ENCODE measurements around the gene ZNF345.

The ZNF345 gene

DNA sequence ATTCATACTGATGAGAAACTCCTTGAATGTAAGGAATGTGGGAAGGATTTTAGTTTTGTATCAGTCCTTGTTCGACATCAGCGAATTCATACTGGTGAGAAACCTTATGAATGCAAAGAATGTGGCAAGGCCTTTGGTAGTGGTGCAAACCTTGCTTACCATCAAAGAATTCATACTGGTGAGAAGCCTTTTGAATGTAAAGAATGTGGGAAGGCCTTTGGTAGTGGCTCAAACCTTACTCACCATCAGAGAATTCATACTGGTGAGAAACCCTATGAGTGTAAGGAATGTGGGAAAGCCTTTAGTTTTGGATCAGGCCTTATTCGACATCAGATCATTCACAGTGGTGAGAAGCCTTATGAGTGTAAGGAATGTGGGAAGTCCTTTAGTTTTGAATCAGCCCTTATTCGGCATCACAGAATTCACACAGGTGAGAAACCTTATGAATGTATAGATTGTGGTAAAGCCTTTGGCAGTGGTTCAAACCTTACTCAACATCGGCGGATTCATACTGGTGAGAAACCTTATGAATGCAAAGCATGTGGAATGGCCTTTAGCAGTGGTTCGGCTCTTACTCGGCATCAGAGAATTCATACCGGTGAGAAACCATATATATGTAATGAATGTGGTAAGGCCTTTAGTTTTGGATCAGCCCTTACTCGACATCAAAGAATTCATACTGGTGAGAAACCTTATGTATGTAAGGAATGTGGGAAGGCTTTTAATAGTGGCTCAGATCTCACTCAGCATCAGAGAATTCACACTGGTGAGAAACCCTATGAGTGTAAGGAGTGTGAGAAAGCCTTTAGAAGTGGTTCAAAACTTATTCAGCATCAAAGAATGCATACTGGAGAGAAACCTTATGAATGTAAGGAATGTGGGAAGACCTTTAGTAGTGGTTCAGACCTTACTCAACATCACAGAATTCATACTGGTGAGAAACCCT, 26.6 kb downstream of the ZNF345 start:
- Histone ChIP-seq H3F3A (ENCODE audit: control insufficient read depth, insufficient read depth) (no peaks in the 10 kb centered on the region), H3K79me2 (ENCODE audit: control insufficient read depth, low read length) (no peaks in the 10 kb centered on the region), H3K36me3 (ENCODE audit: control insufficient read depth, low read length) (no peaks in the 10 kb centered on the region), H3K4me1 (ENCODE audit: control insufficient read depth, low read length) (no peaks in the 10 kb centered on the region), H3K4me2 (ENCODE audit: low read length) (no peak overlapping the region), H3K4me3 (ENCODE audit: low read length) (no peak overlapping the region), H4K20me1 (ENCODE audit: control insufficient read depth, insufficient read depth, low read depth, low read length) (no peaks in the 10 kb centered on the region), H3K9me2 (replicated peaks; ENCODE audit: control insufficient read depth, low read length) (no peaks in the 10 kb centered on the region), H3K27ac (ENCODE audit: low read depth, low read length) (no peak overlapping the region), H3K27me3 (ENCODE audit: control insufficient read depth, low read length) (no peaks in the 10 kb centered on the region), H3K9me3 (ENCODE audit: control insufficient read depth, insufficient read depth, low read length) (peaks cover 25% of the 10 kb centered on the region)
- TF ChIP-seq, protein P1, sequence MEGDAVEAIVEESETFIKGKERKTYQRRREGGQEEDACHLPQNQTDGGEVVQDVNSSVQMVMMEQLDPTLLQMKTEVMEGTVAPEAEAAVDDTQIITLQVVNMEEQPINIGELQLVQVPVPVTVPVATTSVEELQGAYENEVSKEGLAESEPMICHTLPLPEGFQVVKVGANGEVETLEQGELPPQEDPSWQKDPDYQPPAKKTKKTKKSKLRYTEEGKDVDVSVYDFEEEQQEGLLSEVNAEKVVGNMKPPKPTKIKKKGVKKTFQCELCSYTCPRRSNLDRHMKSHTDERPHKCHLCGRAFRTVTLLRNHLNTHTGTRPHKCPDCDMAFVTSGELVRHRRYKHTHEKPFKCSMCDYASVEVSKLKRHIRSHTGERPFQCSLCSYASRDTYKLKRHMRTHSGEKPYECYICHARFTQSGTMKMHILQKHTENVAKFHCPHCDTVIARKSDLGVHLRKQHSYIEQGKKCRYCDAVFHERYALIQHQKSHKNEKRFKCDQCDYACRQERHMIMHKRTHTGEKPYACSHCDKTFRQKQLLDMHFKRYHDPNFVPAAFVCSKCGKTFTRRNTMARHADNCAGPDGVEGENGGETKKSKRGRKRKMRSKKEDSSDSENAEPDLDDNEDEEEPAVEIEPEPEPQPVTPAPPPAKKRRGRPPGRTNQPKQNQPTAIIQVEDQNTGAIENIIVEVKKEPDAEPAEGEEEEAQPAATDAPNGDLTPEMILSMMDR (IDR thresholded peaks at IDR 0.05; ENCODE audit: low read depth, low read length, poor library complexity, severe bottlenecking) = no peak
- no peak for TF ChIP-seq EZH2phosphoT487 (IDR thresholded peaks at IDR 0.05; ENCODE audit: borderline replicate concordance, low read length)

DNA sequence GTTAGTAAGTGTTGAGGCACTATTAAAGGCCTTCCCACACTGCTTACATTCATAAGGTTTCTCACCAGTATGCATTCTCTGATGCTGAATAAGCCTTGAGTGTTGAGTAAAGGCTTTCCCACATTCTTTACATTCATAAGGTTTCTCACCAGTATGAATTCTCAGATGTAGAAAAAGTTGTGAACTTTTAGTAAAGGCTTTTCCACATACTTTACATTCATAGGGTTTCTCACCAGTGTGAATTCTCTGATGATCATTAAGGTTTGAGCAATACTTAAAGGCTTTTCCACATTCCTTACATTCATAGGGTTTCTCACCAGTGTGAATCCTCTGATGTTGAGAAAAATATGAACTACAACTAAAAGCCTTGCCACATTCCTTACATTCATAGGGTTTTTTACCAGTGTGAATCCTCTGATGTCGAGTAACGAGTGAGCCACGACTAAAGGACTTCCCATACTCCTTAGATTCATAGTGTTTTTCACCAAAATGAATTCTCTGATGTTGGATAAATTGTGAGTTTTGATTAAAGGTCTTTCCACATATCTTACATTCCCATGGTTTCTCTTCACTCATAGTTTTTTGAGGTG, 41.2 kb downstream of the ZNF345 start:
- Histone ChIP-seq H3K4me1 (ENCODE audit: control insufficient read depth, low read length) (no peaks in the 10 kb centered on the region), H3K4me2 (ENCODE audit: low read length) (no peak overlapping the region), H4K20me1 (ENCODE audit: control insufficient read depth, insufficient read depth, low read depth, low read length) (no peaks in the 10 kb centered on the region), H3K9me2 (replicated peaks; ENCODE audit: control insufficient read depth, low read length) (no peaks in the 10 kb centered on the region), H3K9me3 (ENCODE audit: control insufficient read depth, insufficient read depth, low read length) (peaks cover 27% of the 10 kb centered on the region), H3K4me3 (ENCODE audit: low read length) (no peak overlapping the region), H3K27me3 (ENCODE audit: control insufficient read depth, low read length) (no peaks in the 10 kb centered on the region), H3K36me3 (ENCODE audit: control insufficient read depth, low read length) (no peaks in the 10 kb centered on the region), H3F3A (ENCODE audit: control insufficient read depth, insufficient read depth) (no peaks in the 10 kb centered on the region), H3K79me2 (ENCODE audit: control insufficient read depth, low read length) (no peaks in the 10 kb centered on the region), H3K27ac (ENCODE audit: low read depth, low read length) (no peak overlapping the region)
- no peak for TF ChIP-seq EZH2phosphoT487 (IDR thresholded peaks at IDR 0.05; ENCODE audit: borderline replicate concordance, low read length)
- TF ChIP-seq, protein P1 (IDR thresholded peaks at IDR 0.05; ENCODE audit: low read depth, low read length, poor library complexity, severe bottlenecking) = no peak

DNA sequence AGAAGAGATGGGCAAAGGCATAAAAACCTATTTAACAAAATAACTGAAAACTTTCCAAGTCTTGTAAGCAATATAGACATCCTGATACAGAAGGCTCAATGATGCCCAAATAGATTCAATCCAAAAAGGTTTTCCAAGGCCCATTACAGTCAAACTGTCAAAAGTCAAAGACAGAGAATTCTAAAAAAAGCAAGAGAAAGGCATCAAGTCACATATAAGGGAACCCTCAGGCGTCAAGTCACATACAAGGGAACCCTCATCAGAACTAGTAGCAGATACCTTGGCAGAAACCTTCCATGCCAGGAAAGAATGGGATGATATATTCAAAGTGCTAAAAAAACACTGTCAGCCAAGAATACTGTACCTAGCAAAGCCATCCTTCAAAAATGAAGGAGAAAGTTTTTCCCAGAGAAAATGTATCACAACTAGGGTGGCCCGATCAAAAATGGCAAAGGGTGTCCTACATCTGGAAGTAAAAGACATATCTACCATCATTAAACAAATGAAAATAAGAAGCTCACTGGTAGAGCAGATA, 44.2 kb downstream of the ZNF345 start:
- no peak for TF ChIP-seq EZH2phosphoT487 (IDR thresholded peaks at IDR 0.05; ENCODE audit: borderline replicate concordance, low read length)
- TF ChIP-seq, protein P1 (IDR thresholded peaks at IDR 0.05; ENCODE audit: low read depth, low read length, poor library complexity, severe bottlenecking) = no peak

More for the DNA sequence above, 44.2 kb downstream of the ZNF345 start:
- no peaks in the 10 kb centered on the region for H3K79me2 ChIP-seq (ENCODE audit: control insufficient read depth, low read length)
- no peaks in the 10 kb centered on the region for H3K36me3 ChIP-seq (ENCODE audit: control insufficient read depth, low read length)
- H3K27ac ChIP-seq (ENCODE audit: low read depth, low read length) = no peak overlapping the region
- no peaks in the 10 kb centered on the region for H4K20me1 ChIP-seq (ENCODE audit: control insufficient read depth, insufficient read depth, low read depth, low read length)
- no peak overlapping the region for H3K4me2 ChIP-seq (ENCODE audit: low read length)
- no peaks in the 10 kb centered on the region for H3K4me1 ChIP-seq (ENCODE audit: control insufficient read depth, low read length)
- H3K4me3 ChIP-seq (ENCODE audit: low read length) = no peak overlapping the region
- no peaks in the 10 kb centered on the region for H3K9me2 ChIP-seq (replicated peaks; ENCODE audit: control insufficient read depth, low read length)
- H3F3A ChIP-seq (ENCODE audit: control insufficient read depth, insufficient read depth) = no peaks in the 10 kb centered on the region
- peaks cover 27% of the 10 kb centered on the region for H3K9me3 ChIP-seq (ENCODE audit: control insufficient read depth, insufficient read depth, low read length)
- H3K27me3 ChIP-seq (ENCODE audit: control insufficient read depth, low read length) = no peaks in the 10 kb centered on the region

All from DOHH2 (cell line).